Activated CD4-positive, alpha-beta T cell treated with anti-CD3 and anti-CD28 coated beads, Interleukin-2, Interleukin-4, amounts not matched to agents 100 ng/mL and 50 ng/mL, durations not matched to agents 16 hours and 8 hours (primary cell): ENCODE results near the gene SLAMF6.
"Not testable (repeated sequence)": the region's sequence is repeated elsewhere in the genome, so short reads cannot be mapped to it uniquely, and the experiment has no call there.

Experiments
- DNase-seq: peaks from one replicate; pipeline ENCODE4 v3.0.0-alpha.2; 2020; ENCODE audit warnings: low spot score

SLAMF6 gene

DNA sequence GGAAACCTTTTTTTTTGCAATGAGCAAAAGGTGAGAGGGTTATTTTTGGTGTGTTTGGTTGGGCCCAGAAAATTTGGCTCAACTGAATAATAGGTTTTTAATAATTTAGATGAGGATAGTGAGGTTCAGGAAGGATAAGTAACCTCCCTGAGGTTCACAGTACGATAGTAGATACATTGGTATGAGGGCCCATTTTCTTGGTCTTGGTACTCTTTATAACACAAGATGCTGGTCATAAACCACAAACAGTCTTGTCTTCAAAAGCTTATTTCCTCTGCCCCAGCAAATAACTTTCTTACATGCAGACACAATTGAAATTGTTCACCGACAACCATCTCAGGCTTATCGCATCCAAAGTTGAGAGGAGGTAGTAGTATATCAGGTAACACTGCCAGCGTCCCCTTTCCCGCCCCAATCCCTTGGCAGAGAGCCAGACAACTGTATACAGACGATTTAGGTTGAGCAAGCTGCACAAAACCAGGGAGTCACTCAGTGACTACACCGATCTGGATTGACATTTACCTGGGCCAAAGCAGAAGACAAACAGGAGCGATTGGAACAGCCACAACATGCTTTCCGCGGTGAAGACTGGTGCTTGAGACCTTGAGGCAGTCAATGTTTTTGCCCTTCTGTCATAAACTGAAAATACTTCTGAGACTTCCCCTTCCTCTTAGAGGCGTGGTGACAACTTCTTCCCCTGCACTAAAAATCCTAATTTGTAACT, at the start of gene SLAMF6:
TSS of gene SLAMF6 (minus strand) at position 634 of the 724 bp plus-strand sequence. CDS start at position 571, 63 bp downstream.
- peak; percentile 55 for DNase-seq

DNA sequence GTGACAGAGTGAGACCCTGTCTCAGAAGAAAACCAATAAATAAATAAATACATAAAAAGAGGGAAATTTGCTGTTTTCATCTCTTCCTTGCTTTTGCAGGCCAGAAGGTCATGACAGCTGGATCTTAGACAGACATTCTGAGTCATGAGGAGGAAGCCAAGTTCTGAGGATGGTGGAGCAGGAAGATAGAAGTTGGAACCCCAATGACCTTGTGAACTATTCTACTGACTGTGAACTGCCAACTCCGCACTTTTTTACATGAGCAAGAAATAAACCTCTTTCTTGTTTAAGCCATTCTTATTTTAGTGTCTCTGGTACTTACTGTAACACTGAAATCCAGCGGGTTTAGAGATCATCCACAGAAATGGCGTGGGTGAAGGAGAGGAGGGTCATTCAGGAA, 47.8 kb upstream of the SLAMF6 start:
- no peak for DNase-seq

DNA sequence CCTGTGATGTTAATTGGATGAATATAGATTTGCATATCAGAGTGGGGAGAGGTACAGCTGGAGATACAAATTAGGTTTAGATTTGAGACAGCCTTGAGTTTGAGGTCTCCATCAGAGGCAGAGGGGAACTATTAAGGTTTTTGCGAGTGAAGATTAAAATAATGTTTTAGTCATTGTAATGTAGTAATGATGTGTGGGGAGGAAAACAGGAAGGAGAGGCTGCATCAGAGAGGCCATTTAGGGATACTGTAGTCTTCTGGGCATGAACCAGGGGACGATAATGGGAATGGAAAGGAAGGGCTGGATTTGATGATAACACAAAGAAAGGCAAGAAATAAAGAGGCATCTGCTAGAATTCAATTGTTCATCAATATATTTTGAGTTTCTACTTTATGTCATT, 46.8 kb upstream of the SLAMF6 start:
- no peak for DNase-seq

DNA sequence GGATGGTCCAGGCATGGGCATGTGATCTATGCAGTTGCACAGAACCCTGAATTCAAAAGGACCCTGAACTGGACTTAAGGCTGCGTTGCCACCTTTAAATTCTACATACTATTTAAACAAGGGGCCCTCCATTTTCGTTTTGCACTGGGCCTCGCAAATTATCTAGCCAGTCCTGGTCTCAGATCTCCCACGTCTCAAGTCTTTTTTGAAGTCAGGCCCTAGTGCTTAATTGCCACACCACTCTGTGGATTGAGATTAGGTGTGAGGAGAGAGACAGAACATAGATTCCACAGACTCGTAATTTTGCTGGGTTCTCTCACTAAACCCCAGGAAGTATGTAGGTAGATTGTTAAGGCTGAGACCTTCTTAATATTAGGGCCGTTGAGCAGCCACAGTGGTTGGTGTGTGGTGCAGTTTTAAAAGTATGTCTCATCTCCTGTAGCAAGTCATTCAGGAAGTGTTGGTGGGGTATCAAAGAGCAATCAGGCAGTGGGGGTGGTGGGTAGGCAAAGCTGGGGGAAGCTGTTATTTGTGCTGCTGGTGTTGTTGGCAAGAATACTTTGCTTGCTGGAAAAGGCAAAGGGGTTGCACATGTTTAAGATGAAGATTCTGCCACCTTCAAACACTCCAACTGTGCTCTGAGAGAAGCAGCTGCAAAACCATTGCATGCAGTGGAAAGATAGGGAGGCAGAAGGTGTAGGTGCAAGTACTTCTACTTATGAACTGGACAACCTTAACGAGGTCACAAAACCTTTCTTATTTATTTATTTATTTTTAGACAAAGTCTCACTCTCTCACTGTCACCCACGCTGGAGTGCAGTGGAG, 45.0 kb upstream of the SLAMF6 start:
- DNase-seq, result peak; percentile 81

DNA sequence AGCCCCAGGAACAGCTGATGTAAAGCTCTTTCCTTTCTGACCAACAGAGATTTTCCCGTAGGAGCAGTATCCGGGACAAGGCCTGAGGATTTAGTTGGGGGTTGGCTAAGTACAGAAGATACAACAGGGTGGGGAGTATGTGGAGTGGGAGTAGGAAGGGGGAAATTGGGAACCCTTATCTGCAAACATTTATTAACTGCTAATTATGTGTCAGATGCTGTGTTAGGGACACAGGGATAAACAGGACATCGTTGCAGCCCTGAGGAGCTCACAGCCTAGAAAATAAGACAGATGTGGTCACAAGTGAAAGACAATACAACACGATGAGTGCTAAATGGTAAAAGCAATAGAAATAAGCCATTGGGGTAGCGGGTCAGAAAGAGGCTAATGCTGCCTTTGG, 44.3 kb upstream of the SLAMF6 start:
- no peak for DNase-seq

DNA sequence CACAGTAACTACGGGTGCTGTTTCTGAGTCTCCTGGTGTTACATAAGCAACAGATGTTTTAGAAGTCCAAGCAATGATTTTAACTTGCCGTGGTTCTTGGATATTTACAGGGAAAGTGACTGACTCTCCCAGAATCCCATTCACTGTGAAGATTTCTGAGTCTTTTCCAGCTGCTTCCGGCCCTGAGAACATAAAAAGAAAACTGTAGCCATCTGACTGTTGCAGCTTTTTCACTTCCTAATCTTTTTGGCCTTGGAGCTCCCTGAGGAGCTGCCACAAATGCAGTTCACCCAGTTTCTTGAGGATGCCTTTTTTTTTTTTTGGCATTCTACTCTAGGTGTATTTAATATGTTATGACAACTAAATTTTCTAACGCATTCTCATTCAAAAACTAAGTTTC, 42.5 kb upstream of the SLAMF6 start:
- no peak for DNase-seq

DNA sequence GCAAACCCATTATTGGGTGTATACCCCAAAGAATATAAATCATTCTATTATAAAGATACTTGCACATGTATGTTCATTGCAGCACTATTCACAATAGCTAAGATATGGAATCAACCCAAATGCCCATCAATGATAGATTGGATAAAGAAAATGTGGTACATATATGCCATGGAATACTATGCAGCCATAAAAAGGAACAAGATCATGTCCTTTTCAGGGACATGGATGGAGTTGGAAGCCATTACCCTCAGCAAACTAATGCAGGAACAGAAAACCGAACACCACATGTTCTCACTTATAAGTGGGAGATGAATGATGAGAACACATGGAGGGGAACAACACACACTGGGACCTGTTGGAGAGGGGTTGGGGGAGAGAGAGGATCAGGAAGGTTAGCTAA, 40.2 kb upstream of the SLAMF6 start:
- DNase-seq, result not testable (repeated sequence)

DNA sequence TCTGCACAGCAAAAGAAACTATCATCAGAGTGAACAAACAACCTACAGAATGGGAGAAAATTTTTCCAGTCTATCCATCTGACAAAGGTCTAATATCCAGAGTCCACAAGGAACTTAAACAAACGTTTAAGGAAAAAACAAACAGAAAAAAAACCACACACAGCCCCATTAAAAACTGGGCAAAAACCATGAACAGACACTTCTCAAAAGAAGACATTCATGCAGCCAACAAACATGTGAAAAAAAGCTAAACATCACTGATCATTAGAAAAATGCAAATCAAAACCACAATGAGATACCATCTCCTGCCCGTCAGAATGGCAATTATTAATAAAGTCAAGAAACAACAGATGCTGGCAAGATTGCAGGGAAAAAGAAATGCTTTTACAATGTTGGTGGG, 39.7 kb upstream of the SLAMF6 start:
- DNase-seq, result not testable (repeated sequence)

DNA sequence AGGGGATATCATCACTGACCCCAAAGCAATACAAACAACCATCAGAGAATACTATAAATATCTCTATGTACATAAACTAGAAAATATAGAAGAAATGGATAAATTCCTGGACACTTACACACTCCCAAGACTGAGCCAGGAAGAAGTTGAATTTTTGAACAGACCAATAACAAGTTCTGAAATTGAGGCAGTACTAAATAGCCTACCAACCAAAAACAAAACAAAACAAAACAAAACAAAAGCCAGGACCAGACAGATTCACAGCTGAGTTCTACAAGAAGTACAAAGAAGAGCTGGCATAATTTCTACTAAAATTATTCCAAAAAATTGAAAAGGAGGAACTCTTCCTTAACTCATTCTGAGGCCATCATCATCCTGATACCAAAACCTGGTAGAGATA, 37.8 kb upstream of the SLAMF6 start:
- no peak for DNase-seq

DNA sequence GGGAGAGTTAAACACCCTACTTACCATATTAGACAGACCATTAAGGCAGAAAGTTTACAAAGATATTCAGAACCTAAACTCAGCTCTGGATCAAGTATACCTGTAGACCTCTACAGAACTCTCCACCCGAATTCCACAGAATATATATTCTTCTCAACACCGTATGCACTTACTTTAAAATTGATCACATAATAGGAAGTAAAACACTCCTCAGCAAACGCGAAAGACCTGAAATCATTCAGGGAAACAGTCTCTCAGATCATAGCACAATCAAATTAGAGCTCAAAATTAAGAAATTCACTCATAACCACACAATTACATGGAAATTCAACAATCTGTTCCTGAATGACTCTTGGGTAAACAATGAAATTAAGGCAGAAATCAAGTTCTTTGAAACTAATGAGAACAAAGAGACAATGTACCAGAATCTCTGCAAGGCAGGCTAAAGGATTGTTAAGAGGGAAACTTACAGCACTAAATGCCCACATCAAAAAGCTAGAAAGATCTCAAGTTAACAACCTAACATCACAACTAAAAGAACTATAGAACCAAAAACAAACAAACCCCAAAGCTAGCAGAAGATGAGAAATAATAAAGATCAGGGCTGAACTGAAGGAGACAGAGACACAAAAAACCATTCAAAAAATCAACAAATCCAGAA, 37.1 kb upstream of the SLAMF6 start:
- DNase-seq, result no peak

DNA sequence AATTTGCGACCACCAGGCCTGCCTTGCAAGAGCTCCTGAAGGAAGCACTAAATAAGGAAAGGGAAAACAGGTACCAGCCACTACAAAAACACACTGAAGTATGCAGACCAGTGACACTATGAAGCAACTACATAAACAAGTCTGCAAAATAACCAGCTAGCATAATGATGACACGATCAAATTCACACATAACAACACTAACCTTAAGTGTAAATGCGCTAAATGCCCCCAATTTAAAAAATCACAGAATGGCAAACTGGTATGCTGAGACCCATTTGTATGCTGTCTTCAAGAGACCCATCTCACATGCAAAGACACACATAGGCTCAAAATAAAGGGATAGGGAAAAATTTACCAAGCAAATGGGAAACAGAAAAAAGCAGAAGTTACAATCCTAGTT, 36.4 kb upstream of the SLAMF6 start:
- not testable (repeated sequence) for DNase-seq

DNA sequence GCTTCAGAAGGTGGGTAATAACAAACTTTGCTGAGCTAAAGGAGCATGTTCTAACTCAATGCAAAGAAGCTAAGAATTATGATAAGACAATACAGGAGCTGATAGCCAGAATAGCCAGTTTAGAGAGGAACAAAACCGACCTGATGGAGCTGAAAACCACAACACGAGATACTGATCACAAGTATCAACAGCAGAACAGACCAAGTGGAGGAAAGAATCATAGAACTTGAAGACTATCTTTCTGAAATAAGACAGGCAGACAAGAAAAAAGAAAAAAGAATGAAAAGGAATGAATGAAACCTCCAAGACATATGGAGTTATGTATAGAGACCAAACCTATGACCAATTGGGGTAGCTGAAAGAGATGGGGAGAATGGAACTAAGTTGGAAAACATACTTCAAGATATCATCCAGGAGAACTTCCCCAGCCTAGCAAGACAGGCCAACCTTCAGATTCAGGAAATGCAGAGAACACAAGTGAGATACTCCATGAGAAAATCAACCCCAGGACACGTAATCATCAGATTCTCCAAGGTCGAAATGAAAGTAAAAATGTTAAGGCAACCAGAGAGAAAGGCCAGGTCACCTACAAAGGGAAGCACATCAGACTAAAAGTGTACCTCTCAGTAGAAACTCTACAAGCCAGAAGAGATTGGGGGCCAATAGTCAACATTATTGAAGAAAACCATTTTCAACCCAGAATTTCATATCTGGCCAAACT, 35.8 kb upstream of the SLAMF6 start:
- DNase-seq, result no peak

DNA sequence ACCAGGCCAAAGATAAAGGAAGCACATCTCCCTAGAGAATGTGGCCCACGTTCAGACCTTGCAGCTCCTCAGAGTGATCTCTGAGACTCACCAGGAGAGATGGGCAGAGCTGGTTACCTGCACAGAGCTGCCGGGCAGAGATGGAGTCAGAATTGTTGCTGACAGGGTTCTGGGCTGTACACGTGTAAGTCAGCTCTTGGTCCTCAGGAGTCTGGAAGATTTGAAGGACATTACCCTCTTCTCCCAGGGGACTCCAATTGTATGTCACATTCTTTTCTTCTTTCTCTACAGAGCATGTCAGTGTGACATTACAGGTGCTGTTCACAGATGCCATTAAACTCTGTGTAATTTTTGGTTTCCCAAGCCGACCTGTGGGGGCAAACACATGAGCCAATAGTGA, 30.7 kb upstream of the SLAMF6 start:
- no peak for DNase-seq

DNA sequence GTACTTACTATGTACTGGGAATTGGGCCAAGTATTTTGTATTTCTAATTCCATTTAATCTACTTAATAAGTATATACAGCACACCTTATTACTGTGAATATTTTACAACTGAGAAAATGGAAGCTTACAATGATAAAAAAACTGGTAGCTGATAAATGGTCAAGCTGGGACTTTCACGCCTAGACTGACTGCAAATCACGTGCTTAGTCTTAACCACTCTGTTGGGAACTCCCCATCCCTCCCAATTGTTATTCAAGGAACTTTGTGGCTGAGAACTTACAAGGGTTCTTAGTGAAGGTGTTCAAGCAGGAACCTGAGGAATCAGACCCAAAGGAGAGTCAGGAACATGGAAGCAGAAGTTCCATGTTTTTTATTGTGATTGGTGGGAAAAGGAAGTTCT, 29.4 kb upstream of the SLAMF6 start:
- DNase-seq, result no peak

DNA sequence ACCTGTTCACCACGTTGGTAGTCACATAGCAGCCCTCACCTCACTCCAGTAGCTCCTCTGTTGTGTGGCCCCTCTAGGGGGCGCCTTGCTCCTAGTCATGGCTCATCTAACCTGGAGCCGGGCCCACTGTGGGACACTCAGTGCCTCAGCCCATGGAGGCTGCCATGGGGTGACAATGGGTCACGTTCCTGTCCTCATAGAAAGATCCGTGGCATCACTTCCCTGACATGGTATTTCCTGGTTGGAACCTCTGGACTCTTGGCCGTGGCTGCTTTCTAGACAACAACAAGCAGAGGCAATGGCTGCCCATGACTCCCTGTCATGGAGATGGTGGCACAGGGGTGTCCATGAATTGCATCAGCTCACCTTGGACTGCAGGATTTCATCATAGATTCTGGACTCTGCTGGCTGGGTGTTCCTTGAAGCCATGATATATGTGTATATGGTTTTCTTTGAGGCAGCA, 27.5 kb upstream of the SLAMF6 start:
- no peak for DNase-seq

DNA sequence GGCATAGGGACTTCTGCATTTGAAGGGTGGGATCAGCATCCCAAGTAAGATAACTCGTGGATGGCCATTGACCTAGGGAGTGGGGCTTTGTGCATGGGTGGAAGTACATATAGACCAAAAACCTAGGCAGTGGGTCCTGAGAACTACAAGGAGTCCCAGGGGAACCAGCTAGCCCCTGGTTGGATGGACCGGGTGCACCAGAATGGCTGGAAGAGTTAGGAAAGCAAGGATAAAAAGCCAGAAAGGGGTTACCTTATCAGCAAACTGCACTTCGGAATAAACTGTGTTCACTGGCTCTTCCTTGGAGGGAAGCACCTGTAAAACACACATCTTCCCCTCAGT, 26.6 kb upstream of the SLAMF6 start:
- no peak for DNase-seq

DNA sequence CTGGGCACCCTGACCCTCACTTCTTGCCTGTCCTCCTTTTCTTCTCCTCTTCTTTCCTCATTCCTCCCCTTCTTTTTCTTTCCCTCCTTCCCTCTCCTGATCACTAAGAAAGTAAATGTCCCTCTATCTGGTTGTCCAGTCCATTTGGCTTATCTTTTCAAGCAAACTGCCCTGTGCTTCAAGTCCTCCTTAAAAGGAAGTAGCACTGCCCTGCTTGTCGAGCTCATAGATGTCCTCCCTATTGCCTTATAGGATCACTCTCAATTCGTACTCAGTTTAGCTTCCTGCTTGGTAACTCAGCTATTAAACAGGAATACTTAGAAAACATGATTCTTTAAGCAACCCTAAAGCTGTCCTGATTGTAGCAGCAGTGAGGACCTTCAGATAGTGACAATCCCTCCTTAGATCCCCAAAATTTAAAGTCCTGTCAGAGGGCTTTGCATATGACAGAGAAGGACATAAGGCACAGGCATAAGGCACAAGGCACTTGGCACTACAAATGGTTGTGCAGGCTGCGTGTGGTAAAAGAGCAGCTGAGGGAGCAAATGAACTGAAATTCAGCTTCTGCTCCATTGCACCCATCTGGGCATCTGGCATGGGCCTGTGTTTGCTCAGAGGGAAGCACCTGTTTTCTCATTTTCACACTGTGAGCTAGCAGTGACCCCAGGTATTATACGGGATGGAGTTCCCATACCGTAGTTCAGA, 26.1 kb upstream of the SLAMF6 start:
- DNase-seq, result no peak

DNA sequence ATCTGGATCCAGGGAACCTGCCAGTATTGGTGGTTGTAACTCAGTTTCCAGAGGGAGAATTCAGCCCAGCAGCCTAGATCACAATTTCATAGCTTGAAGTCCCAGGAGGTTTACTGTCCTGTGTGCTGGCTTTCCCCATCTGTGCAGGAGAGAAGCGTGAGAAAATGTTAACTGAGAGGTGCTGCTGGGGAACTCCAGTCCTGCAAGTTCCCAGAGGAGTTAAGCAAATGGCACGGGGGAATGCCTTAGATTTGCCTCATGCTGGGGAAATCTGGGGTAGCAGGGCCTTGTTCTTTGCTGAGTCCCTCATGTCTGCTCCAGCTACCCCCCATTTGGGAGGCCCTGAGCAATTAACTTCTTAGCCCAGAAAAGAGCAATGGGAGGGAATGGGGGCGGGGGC, 25.1 kb upstream of the SLAMF6 start:
- no peak for DNase-seq

DNA sequence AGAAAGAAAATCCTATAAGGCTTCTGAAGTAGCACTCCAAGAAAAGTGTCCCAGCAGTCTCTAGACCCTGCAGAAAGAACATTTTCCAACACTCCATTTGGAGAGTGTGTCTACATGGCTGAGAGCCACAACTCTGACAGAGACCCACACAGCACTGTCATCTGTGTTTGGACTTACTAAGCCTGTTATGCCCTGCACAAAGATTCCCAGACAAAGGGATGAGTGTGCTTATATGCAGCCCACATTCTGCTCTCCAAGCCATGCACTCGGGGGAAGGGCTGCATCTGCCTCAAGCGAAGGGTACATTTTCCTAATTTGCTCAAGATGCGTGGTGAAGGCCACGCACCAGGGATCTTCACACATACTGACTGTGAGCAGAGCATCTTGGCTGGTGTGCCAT, 24.4 kb upstream of the SLAMF6 start:
- DNase-seq, result no peak

DNA sequence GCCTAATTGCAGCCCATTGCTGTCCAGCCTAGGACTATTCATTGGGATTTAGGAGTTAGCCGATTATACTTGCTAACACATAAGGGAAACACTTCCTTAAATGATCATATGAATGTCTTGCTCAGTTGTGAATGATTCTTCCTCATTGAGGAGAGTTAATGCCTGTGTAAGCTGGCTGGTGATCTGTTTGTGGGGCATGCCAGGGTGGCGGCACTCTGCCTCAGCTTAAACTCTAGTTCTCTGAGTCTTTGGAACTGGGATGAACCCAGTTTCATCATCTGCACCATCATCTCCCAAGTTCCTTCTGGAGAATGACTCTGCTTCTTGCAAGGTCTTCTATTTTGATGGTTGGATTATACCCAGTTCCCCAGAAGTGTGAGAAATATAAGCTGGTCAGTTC, 23.9 kb upstream of the SLAMF6 start:
- DNase-seq, result no peak

DNA sequence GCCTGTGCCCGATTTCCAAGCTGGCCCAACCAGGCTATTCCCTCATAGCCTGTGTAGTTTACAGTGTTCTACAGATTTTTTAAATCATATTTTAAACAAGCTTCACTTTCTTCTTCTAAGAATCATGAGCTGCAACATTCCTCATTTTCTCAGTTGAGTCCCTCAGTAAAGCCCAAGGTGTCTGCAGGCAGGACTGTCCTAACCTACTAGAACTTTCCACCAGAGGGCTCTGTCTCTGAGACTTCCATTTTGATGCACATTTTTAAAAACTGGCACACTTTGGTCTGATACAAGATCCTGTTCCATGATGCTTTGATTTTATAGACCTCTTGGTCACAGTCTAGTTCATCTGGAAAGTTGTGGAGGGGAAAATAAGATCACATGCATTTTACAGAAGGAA, 21.6 kb upstream of the SLAMF6 start:
- DNase-seq, result peak; percentile 37
